B cell (primary cell): Measurements from ENCODE around the gene DNAJC24.

Experiments used
- EZH2 ChIP-seq: IDR thresholded peaks from 2 replicates; pipeline ENCODE4 v1.6.1; 2012; ENCODE audit warnings: borderline replicate concordance, low read depth, mild to moderate bottlenecking, moderate library complexity, low read length; ENCODE audit not compliant: insufficient read depth, poor library complexity, severe bottlenecking
- TF ChIP-seq, protein P1 (sequence below): fragments of 200-600 bp; IDR thresholded peaks from one replicate; pipeline ENCODE4 v1.8.0; 2022; ENCODE audit warnings: antibody characterized with exemption, mild to moderate bottlenecking

DNA sequence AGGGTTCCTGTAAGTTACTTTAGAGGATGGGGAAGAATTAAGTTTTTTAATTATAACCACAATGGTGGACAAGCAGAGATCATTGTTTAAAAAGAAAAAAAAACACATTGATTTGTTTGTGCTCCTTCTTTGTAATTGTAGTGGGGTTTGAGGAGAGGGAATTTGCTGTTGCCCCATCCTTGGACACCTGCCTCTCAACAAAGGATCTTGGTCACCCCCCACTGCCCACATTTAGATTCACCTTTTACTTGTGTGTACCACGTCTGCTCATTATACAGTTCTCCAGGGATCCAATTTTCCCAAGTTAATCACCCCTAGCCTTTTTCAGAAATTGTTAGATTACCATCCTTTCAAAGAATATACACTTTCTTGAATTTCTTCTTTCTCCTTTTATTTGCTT lies 53.0 kb downstream of the DNAJC24 start:
- TF ChIP-seq, protein P1, sequence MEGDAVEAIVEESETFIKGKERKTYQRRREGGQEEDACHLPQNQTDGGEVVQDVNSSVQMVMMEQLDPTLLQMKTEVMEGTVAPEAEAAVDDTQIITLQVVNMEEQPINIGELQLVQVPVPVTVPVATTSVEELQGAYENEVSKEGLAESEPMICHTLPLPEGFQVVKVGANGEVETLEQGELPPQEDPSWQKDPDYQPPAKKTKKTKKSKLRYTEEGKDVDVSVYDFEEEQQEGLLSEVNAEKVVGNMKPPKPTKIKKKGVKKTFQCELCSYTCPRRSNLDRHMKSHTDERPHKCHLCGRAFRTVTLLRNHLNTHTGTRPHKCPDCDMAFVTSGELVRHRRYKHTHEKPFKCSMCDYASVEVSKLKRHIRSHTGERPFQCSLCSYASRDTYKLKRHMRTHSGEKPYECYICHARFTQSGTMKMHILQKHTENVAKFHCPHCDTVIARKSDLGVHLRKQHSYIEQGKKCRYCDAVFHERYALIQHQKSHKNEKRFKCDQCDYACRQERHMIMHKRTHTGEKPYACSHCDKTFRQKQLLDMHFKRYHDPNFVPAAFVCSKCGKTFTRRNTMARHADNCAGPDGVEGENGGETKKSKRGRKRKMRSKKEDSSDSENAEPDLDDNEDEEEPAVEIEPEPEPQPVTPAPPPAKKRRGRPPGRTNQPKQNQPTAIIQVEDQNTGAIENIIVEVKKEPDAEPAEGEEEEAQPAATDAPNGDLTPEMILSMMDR: no peak
- TF ChIP-seq EZH2: no peak
